ENCODE data around the gene PRTN3.
A peak's percentile ranks its signal among the peaks of the same experiment; 100 is the strongest.
"Not testable (repeated sequence)": the region's sequence is repeated elsewhere in the genome, so short reads cannot be mapped to it uniquely, and the experiment has no call there.

Gene PRTN3

GRCh38 chr19:849195-849594, 8.4 kb downstream of the PRTN3 start:
- not testable (repeated sequence) for DNase-seq

- no peak for DNase-seq
Measured at GRCh38 chr19:850221-850978, 9.6 kb downstream of the PRTN3 start.

GRCh38 chr19:850979-851335, 10.2 kb downstream of the PRTN3 start:
- DNase-seq: no peak

- no peak for DNase-seq
Measured at GRCh38 chr19:852136-853013, 11.6 kb downstream of the PRTN3 start, which contains the start of gene ELANE. Gene ELANE (plus strand): TSS chr19:852303. CDS start chr19:852329, 26 bp downstream.

- no peak for DNase-seq
Measured at GRCh38 chr19:853014-853585, 12.3 kb downstream of the PRTN3 start.

- DNase-seq: not testable (repeated sequence)
Measured at GRCh38 chr19:853614-854220, 12.9 kb downstream of the PRTN3 start.

- no peak for DNase-seq
Measured at GRCh38 chr19:854549-854948, 13.8 kb downstream of the PRTN3 start.

GRCh38 chr19:855142-855541, 14.3 kb downstream of the PRTN3 start:
- DNase-seq: no peak

- no peak for DNase-seq
Measured at GRCh38 chr19:855566-856120, 14.8 kb downstream of the PRTN3 start.

GRCh38 chr19:858284-858683, 17.5 kb downstream of the PRTN3 start:
- DNase-seq: no peak

GRCh38 chr19:858868-859843, 18.4 kb downstream of the PRTN3 start, which contains the start of gene CFD:
Gene CFD (plus strand): TSS chr19:859664. CDS start chr19:859690, 26 bp downstream.
- DNase-seq: no peak

GRCh38 chr19:861141-861755, 20.4 kb downstream of the PRTN3 start:
- DNase-seq: no peak

- peak; percentile 87 for DNase-seq
Measured at GRCh38 chr19:861756-862580, 21.2 kb downstream of the PRTN3 start.

GRCh38 chr19:862581-863314, 21.9 kb downstream of the PRTN3 start:
- DNase-seq: peak; percentile 91

GRCh38 chr19:863315-863620, 22.5 kb downstream of the PRTN3 start:
- no peak for DNase-seq

GRCh38 chr19:866769-867300, 26.0 kb downstream of the PRTN3 start:
- DNase-seq: no peak

- DNase-seq: no peak
Measured at GRCh38 chr19:867301-867793, 26.5 kb downstream of the PRTN3 start.

GRCh38 chr19:867855-868457, 27.2 kb downstream of the PRTN3 start:
- no peak for DNase-seq

All from stimulated activated CD8-positive, alpha-beta memory T cell treated with anti-CD3 and anti-CD28 coated beads, Interleukin-4, amount 100 ng/mL, for 48 hours (primary cell).